NOMO-1 (cell line): Measurements from ENCODE around the gene ZNF557.
A peak's percentile ranks its signal among the peaks of the same experiment; 100 is the strongest.
"Not testable (repeated sequence)": the region's sequence is repeated elsewhere in the genome, so short reads cannot be mapped to it uniquely, and the experiment has no call there.

Experiments
- DNase-seq, 2 experiments: peaks; one replicate each; lab custom pipeline; 2025; ENCODE audit not compliant: unreplicated experiment in 2 of 2; lab: John Stamatoyannopoulos, UW

ZNF557 gene

GRCh38 chr19:7069042-7069903, at the start of gene ZNF557:
ZNF557 (plus strand) TSS chr19:7069703; CDS start chr19:7075075, 5,372 bp downstream.
- peak; percentile 94 to 95 for DNase-seq

GRCh38 chr19:7021331-7021730, 48.2 kb upstream of the ZNF557 start, which contains the start of gene MBD3L2B:
MBD3L2B (minus strand) TSS chr19:7021431; CDS start chr19:7021397, 34 bp downstream.
- not testable (repeated sequence) for DNase-seq

GRCh38 chr19:7028790-7029189, 40.7 kb upstream of the ZNF557 start:
- DNase-seq: not testable (repeated sequence)

GRCh38 chr19:7030278-7030677, 39.2 kb upstream of the ZNF557 start, which contains the start of gene MBD3L5:
MBD3L5 (plus strand) TSS chr19:7030578; CDS start chr19:7030612, 34 bp downstream.
- not testable (repeated sequence) for DNase-seq

- not testable (repeated sequence) for DNase-seq
These were observed 29.4 kb upstream of the ZNF557 start, which contains the start of gene MBD3L4 for GRCh38 chr19:7040079-7040478. MBD3L4 (minus strand) TSS chr19:7040179; CDS start chr19:7040144, 35 bp downstream.

GRCh38 chr19:7041563-7041962, 27.9 kb upstream of the ZNF557 start:
- not testable (repeated sequence) for DNase-seq

GRCh38 chr19:7049021-7049420, 20.5 kb upstream of the ZNF557 start, which contains the start of gene MBD3L2:
MBD3L2 (plus strand) TSS chr19:7049321; CDS start chr19:7049374, 53 bp downstream.
- DNase-seq: not testable (repeated sequence)

- DNase-seq: not testable (repeated sequence)
These were observed 18.1 kb upstream of the ZNF557 start for GRCh38 chr19:7051421-7051820.

- DNase-seq: not testable (repeated sequence)
These were observed 16.6 kb upstream of the ZNF557 start for GRCh38 chr19:7052896-7053295.

GRCh38 chr19:7054635-7055368, 14.7 kb upstream of the ZNF557 start:
- not testable (repeated sequence) for DNase-seq

GRCh38 chr19:7055679-7056078, 13.8 kb upstream of the ZNF557 start:
- not testable (repeated sequence) for DNase-seq

- DNase-seq: not testable (repeated sequence)
These were observed 13.1 kb upstream of the ZNF557 start for GRCh38 chr19:7056371-7056770.

- DNase-seq: not testable (repeated sequence)
These were observed 10.9 kb upstream of the ZNF557 start, which contains the start of gene MBD3L3 for GRCh38 chr19:7058576-7058975. MBD3L3 (minus strand) TSS chr19:7058676; CDS start chr19:7058605, 71 bp downstream.

- not testable (repeated sequence) for DNase-seq
These were observed 9.5 kb upstream of the ZNF557 start for GRCh38 chr19:7059977-7060376.

GRCh38 chr19:7063339-7063738, 6.2 kb upstream of the ZNF557 start:
- DNase-seq: no peak

GRCh38 chr19:7063764-7064418, 5.6 kb upstream of the ZNF557 start:
- DNase-seq: no peak

- not testable (repeated sequence) for DNase-seq
These were observed 2.4 kb upstream of the ZNF557 start for GRCh38 chr19:7067122-7067521.

GRCh38 chr19:7067716-7068115, 1.8 kb upstream of the ZNF557 start:
- no peak for DNase-seq

GRCh38 chr19:7068599-7068998, 904 bp upstream of the ZNF557 start:
- no peak for DNase-seq

- no peak for DNase-seq
These were observed 362 bp downstream of the ZNF557 start for GRCh38 chr19:7069904-7070226.

GRCh38 chr19:7072541-7072940, 3.0 kb downstream of the ZNF557 start:
- no peak for DNase-seq
